ENCODE results near the gene LRGUK. TPM values are rescaled to one million over a fixed set of nuclear protein-coding genes. Genes with fewer than 3 reads are reported as not detected.
"Not testable (repeated sequence)": the region's sequence is repeated elsewhere in the genome, so short reads cannot be mapped to it uniquely, and the experiment has no call there.

The LRGUK gene
- total RNA-seq (0.11 TPM in 1 of 2 replicates, not detected in the other), polyA plus RNA-seq (0.10 and 0.18 TPM in 2 replicates), polyA minus RNA-seq (0.63 and 1.2 TPM in 2 replicates), Bru-seq, nascent RNA (percentile 24 among the genes with signal in this experiment), BruChase-seq, experiment 1, labeled RNA remaining after a 6-hour chase (percentile 32 among the genes with signal in this experiment), BruChase-seq, experiment 2, labeled RNA remaining after a 2-hour chase (percentile 32 among the genes with signal in this experiment)
- 0.03 and 0.06 TPM in 2 replicates for polyA plus RNA-seq (2011; cell fraction: cytosol; rRNA removed)
- polyA plus RNA-seq (2011; cell fraction: nucleus; rRNA removed): 1.3 and 2.1 TPM in 2 replicates
- 0.05 and 0.21 TPM in 2 replicates for polyA plus RNA-seq (2012)
- not detected for polyA minus RNA-seq (2011; cell fraction: cytosol; rRNA and poly(A)+ RNA removed)
- 0.91 and 1.2 TPM in 2 replicates for polyA minus RNA-seq (2011; cell fraction: nucleus; rRNA and poly(A)+ RNA removed)
- long read RNA-seq, partial matches to known transcripts: 0 of 1 reads
- long read RNA-seq, other reads (novel, unspliced or antisense): 1 of 1 reads

- no peaks in the 10 kb centered on the region for H3K36me3 ChIP-seq (ENCODE audit: control insufficient read depth in 2 of 2, extremely low read depth in 1 of 2, insufficient read depth in 2 of 2, low read length in 2 of 2)
- peak; percentile 73 for DNase-seq (ENCODE audit: low read depth, low spot score)
- H3K27me3 ChIP-seq (ENCODE audit: control insufficient read depth in 2 of 2, insufficient read depth in 2 of 2, low read length in 2 of 2): peaks cover 11 to 39% of the 10 kb centered on the region in 2 experiments
- intact Hi-C loops (cut with micrococcal nuclease): loop anchor here (5.0 kb wide), 2 partner anchors 190 to 1045 kb away; partner anchors contain the start of genes CHCHD3 and SLC35B4
- H3K27ac ChIP-seq (ENCODE audit: insufficient read depth, low read depth, low read length): no peak within 1 kb of the TSS
- no peaks in the 10 kb centered on the region for H3K9me1 ChIP-seq (replicated peaks; ENCODE audit: control insufficient read depth, extremely low read depth, insufficient read depth, low read length)
- H2AFZ ChIP-seq (ENCODE audit: low read depth, low read length): peak within 1 kb of the TSS; percentile 98
- no TSS peak for BruUV-seq (replicated peaks)
- dilution Hi-C loops (cut with MboI; ENCODE audit: extremely low pct_ligation_motif_present, low sequenced_read_pairs): no loop called here
- TF ChIP-seq, protein P1, sequence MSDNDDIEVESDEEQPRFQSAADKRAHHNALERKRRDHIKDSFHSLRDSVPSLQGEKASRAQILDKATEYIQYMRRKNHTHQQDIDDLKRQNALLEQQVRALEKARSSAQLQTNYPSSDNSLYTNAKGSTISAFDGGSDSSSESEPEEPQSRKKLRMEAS (IDR thresholded peaks at IDR 0.05; ENCODE audit: insufficient read depth, insufficient read length): no peak
- TF ChIP-seq FOS (IDR thresholded peaks at IDR 0.05; ENCODE audit: borderline replicate concordance, insufficient read depth, low read length): no peak
- TF ChIP-seq JUN (IDR thresholded peaks at IDR 0.05; ENCODE audit: borderline replicate concordance, insufficient read depth, insufficient read length, low read depth): no peak
- TF ChIP-seq EZH2 (IDR thresholded peaks at IDR 0.05; ENCODE audit: borderline replicate concordance, low read depth, low read length, severe bottlenecking): no peak
- no peak for TF ChIP-seq GATA2 (IDR thresholded peaks at IDR 0.05; ENCODE audit: insufficient read depth, insufficient read length, low read depth, low read length)
- no peak for TF ChIP-seq POLR2AphosphoS5 (IDR thresholded peaks at IDR 0.05; ENCODE audit: insufficient read depth, low read depth, low read length)
- no peak for TF ChIP-seq POLR2A (IDR thresholded peaks at IDR 0.05; ENCODE audit: low read depth, low read length)
- TF ChIP-seq CTCF (IDR thresholded peaks at IDR 0.05; ENCODE audit: extremely low read depth in 1 of 2, insufficient read depth in 1 of 2, low read depth in 1 of 2, low read length in 2 of 2): no peak
- TF ChIP-seq MYC (IDR thresholded peaks at IDR 0.05; ENCODE audit: low read depth, low read length): no peak
- ChIA-PET POLR2A (no interaction called here), CTCF (interaction anchor here (0.6 to 3.3 kb wide), 5 partner anchors 14 to 352 kb away, joined by 3 to 39 read pairs (median 4); partner anchors contain the start of gene SLC35B4)
- H4K20me1 ChIP-seq (replicated peaks; ENCODE audit: control insufficient read depth, extremely low read depth, insufficient read depth, low read length): no peaks in the 10 kb centered on the region
- no peaks in the 10 kb centered on the region for H3K79me2 ChIP-seq (ENCODE audit: control insufficient read depth, insufficient read depth, low read length)
- peak within 1 kb of the TSS; percentile 69 for H3K4me2 ChIP-seq (ENCODE audit: insufficient read depth, low read length)
- H3K4me3 ChIP-seq (replicated peaks in 1 of 3; ENCODE audit: insufficient read depth in 1 of 3, low read depth in 1 of 3, low read length in 3 of 3): peak within 1 kb of the TSS; percentile 20 to 62 (median 46)
- no peaks in the 10 kb centered on the region for H3K4me1 ChIP-seq (ENCODE audit: control insufficient read depth, extremely low read depth, insufficient read depth, low read length)
- H3K9ac ChIP-seq (replicated peaks; ENCODE audit: extremely low read depth, insufficient read depth, low read length): no peak within 1 kb of the TSS
- FAIRE-seq: peak; percentile 79
- H3K9me3 ChIP-seq (replicated peaks; ENCODE audit: control insufficient read depth, insufficient read depth, low read length): no peaks in the 10 kb centered on the region
Measured at GRCh38 chr7:134126966-134127848, at the start of gene LRGUK. LRGUK (plus strand) TSS chr7:134127340; CDS start chr7:134127368, 28 bp downstream.

- H3K9ac ChIP-seq (replicated peaks; ENCODE audit: extremely low read depth, insufficient read depth, low read length); H4K20me1 ChIP-seq (replicated peaks; ENCODE audit: control insufficient read depth, extremely low read depth, insufficient read depth, low read length); H3K27ac ChIP-seq (ENCODE audit: insufficient read depth, low read depth, low read length); POLR2A ChIA-PET; H3K9me3 ChIP-seq (replicated peaks; ENCODE audit: control insufficient read depth, insufficient read depth, low read length); DNase-seq (ENCODE audit: low read depth, low spot score); H3K4me1 ChIP-seq (ENCODE audit: control insufficient read depth, extremely low read depth, insufficient read depth, low read length); H3K4me3 ChIP-seq (replicated peaks in 1 of 3; ENCODE audit: insufficient read depth in 1 of 3, low read depth in 1 of 3, low read length in 3 of 3); BruUV-seq (replicated peaks); H3K36me3 ChIP-seq (ENCODE audit: control insufficient read depth in 2 of 2, extremely low read depth in 1 of 2, insufficient read depth in 2 of 2, low read length in 2 of 2); dilution Hi-C loops (cut with MboI; ENCODE audit: extremely low pct_ligation_motif_present, low sequenced_read_pairs); intact Hi-C loops (cut with micrococcal nuclease); H3K27me3 ChIP-seq (ENCODE audit: control insufficient read depth in 2 of 2, insufficient read depth in 2 of 2, low read length in 2 of 2); H3K9me1 ChIP-seq (replicated peaks; ENCODE audit: control insufficient read depth, extremely low read depth, insufficient read depth, low read length); FAIRE-seq; H2AFZ ChIP-seq (ENCODE audit: low read depth, low read length); H3K79me2 ChIP-seq (ENCODE audit: control insufficient read depth, insufficient read depth, low read length); H3K4me2 ChIP-seq (ENCODE audit: insufficient read depth, low read length): not testable (repeated sequence)
- CTCF ChIA-PET: interaction anchor here (1.2 kb wide), 1 partner anchor 64 kb away, joined by 3 read pairs; no protein-coding TSS in a partner anchor
Measured at GRCh38 chr7:134077560-134077959, 49.6 kb upstream of the LRGUK start.
